ENCODE results near the gene IL36RN.

GRCh38 chr2:113046465-113046864 is 12.5 kb upstream of the IL36RN start:
- TF ChIP-seq, protein P1, sequence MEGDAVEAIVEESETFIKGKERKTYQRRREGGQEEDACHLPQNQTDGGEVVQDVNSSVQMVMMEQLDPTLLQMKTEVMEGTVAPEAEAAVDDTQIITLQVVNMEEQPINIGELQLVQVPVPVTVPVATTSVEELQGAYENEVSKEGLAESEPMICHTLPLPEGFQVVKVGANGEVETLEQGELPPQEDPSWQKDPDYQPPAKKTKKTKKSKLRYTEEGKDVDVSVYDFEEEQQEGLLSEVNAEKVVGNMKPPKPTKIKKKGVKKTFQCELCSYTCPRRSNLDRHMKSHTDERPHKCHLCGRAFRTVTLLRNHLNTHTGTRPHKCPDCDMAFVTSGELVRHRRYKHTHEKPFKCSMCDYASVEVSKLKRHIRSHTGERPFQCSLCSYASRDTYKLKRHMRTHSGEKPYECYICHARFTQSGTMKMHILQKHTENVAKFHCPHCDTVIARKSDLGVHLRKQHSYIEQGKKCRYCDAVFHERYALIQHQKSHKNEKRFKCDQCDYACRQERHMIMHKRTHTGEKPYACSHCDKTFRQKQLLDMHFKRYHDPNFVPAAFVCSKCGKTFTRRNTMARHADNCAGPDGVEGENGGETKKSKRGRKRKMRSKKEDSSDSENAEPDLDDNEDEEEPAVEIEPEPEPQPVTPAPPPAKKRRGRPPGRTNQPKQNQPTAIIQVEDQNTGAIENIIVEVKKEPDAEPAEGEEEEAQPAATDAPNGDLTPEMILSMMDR (IDR thresholded peaks at IDR 0.05): no peak
- TF ChIP-seq POLR2A (IDR thresholded peaks at IDR 0.05): no peak

Measured in adrenal gland (tissue), 5 donors.